Measurements from ENCODE around the gene PHIP. TPM values are rescaled to one million over a fixed set of nuclear protein-coding genes. Genes with fewer than 3 reads are reported as not detected.

Gene PHIP
- total and polyA plus RNA-seq, 2 experiments from 2014 or later = 48.0 to 65.4 TPM

GRCh38 chr6:79001415-79001814 lies 76.6 kb downstream of the PHIP start (continued):
- no peak for TF ChIP-seq REST (IDR thresholded peaks at IDR 0.05; ENCODE audit: unreplicated experiment)
- no peak for TF ChIP-seq CREB1 (CRISPR knock-in tag; IDR thresholded peaks at IDR 0.05; ENCODE audit: low read depth)
- TF ChIP-seq ZNF331 (CRISPR knock-in tag; IDR thresholded peaks at IDR 0.05; ENCODE audit: low read depth) = no peak
- no peak for TF ChIP-seq ZNF462 (CRISPR knock-in tag; IDR thresholded peaks at IDR 0.05)

DNA sequence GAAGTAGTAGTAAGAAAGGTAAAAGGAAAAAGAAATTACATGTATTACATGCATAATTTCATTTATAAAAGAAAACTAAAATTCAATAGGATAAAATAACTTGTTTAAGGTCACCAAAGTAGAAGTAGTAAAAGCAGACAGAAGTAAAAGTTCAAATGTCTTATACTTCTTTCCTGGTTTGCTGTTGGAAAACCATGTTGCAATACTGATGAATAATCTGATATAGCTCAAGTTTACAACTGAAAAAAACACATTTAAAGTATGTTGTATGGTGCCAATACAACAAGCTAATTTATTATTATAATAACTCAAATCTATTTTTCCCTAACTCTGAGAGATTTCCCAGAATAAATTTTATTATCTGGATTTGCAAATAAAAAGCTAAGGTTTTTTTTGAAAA lies 78.3 kb downstream of the PHIP start:
- H3K4me3 Mint-ChIP-seq = no peak overlapping the region
- Histone ChIP-seq H3K4me3 (no peak overlapping the region), H3K27me3 (ENCODE audit: insufficient read depth) (no peaks in the 10 kb centered on the region), H2AFZ (no peak overlapping the region), H3K4me2 (no peak overlapping the region), H3K9me2 (ENCODE audit: insufficient read depth) (no peaks in the 10 kb centered on the region), H3K79me2 (replicated peaks; ENCODE audit: insufficient read depth) (no peaks in the 10 kb centered on the region; the same call in 1 of the 2 replicates), H3F3A (replicated peaks; ENCODE audit: low read depth) (no peaks in the 10 kb centered on the region), H3K27ac (ENCODE audit: low read depth) (no peak overlapping the region), H4K20me1 (replicated peaks; ENCODE audit: insufficient read depth) (no peaks in the 10 kb centered on the region; the same call in 1 of the 2 replicates), H3K4me1 (ENCODE audit: insufficient read depth) (no peaks in the 10 kb centered on the region), H3K36me3 (ENCODE audit: insufficient read depth) (peaks cover 69% of the 10 kb centered on the region)
- H3K9me3 Mint-ChIP-seq = no peaks in the 10 kb centered on the region
- H3K4me1 Mint-ChIP-seq = no peaks in the 10 kb centered on the region
- ATAC-seq (no peak), DNase-seq (ENCODE audit: low spot score) (no peak)
- H3K27ac Mint-ChIP-seq = no peak overlapping the region
- H3K27me3 Mint-ChIP-seq (ENCODE audit: insufficient read depth, low read depth, poor library complexity) = no peaks in the 10 kb centered on the region
- H3K36me3 Mint-ChIP-seq (ENCODE audit: low read depth) = peaks cover 77% of the 10 kb centered on the region
- TF ChIP-seq EZH2phosphoT487 (IDR thresholded peaks at IDR 0.05; ENCODE audit: unreplicated experiment) (no peak), POLR2AphosphoS5 (IDR thresholded peaks at IDR 0.05; ENCODE audit: low read depth) (no peak), ETS1 (IDR thresholded peaks at IDR 0.05) (no peak), ZNF114 (CRISPR knock-in tag; IDR thresholded peaks at IDR 0.05) (no peak), CTCF (conservative IDR thresholded peaks at IDR 0.05; ENCODE audit: low read depth in 2 of 2) (no peak)
